ENCODE results near the gene TRAF3.

Gene TRAF3

GRCh38 chr14:102738373-102739189 is 38.7 kb upstream of the TRAF3 start:
- Histone ChIP-seq H3K4me1 (ENCODE audit: insufficient read depth, low read length) (no peaks in the 10 kb centered on the region), H3K36me3 (ENCODE audit: insufficient read depth, low read length) (peaks cover 6% of the 10 kb centered on the region; the same call in 1 of the 2 replicates), H3K9me3 (ENCODE audit: control insufficient read depth, insufficient read depth, low read length) (no peaks in the 10 kb centered on the region), H3K9ac (ENCODE audit: low read depth, low read length) (no peak overlapping the region)

- Histone ChIP-seq H3K9ac (ENCODE audit: low read depth, low read length) (no peak overlapping the region), H3K4me1 (ENCODE audit: insufficient read depth, low read length) (no peaks in the 10 kb centered on the region), H3K36me3 (ENCODE audit: insufficient read depth, low read length) (peaks cover 6% of the 10 kb centered on the region; the same call in 1 of the 2 replicates), H3K9me3 (ENCODE audit: control insufficient read depth, insufficient read depth, low read length) (no peaks in the 10 kb centered on the region)
Measured at GRCh38 chr14:102739190-102739469, 38.1 kb upstream of the TRAF3 start.

GRCh38 chr14:102746634-102747438 is 30.4 kb upstream of the TRAF3 start:
- Histone ChIP-seq H3K4me1 (ENCODE audit: insufficient read depth, low read length) (no peaks in the 10 kb centered on the region; the same call in 1 of the 2 replicates), H3K36me3 (ENCODE audit: insufficient read depth, low read length) (no peaks in the 10 kb centered on the region; the same call in 1 of the 2 replicates), H3K9me3 (ENCODE audit: control insufficient read depth, insufficient read depth, low read length) (no peaks in the 10 kb centered on the region), H3K9ac (ENCODE audit: low read depth, low read length) (no peak overlapping the region)

- no peaks in the 10 kb centered on the region; the same call in 1 of the 2 replicates for H3K36me3 ChIP-seq (ENCODE audit: insufficient read depth, low read length)
- no peaks in the 10 kb centered on the region for H3K9me3 ChIP-seq (ENCODE audit: control insufficient read depth, insufficient read depth, low read length)
- H3K4me1 ChIP-seq (ENCODE audit: insufficient read depth, low read length), result no peaks in the 10 kb centered on the region; the same call in 1 of the 2 replicates
- no peak overlapping the region for H3K9ac ChIP-seq (ENCODE audit: low read depth, low read length)
Measured at GRCh38 chr14:102748806-102749205, 28.4 kb upstream of the TRAF3 start.

- no peaks in the 10 kb centered on the region; the same call in 1 of the 2 replicates for H3K36me3 ChIP-seq (ENCODE audit: insufficient read depth, low read length)
- H3K9me3 ChIP-seq (ENCODE audit: control insufficient read depth, insufficient read depth, low read length), result no peaks in the 10 kb centered on the region
- no peak overlapping the region for H3K9ac ChIP-seq (ENCODE audit: low read depth, low read length)
- no peaks in the 10 kb centered on the region; the same call in 1 of the 2 replicates for H3K4me1 ChIP-seq (ENCODE audit: insufficient read depth, low read length)
Measured at GRCh38 chr14:102749393-102750305, 27.6 kb upstream of the TRAF3 start.

- Histone ChIP-seq H3K4me1 (ENCODE audit: insufficient read depth, low read length) (no peaks in the 10 kb centered on the region; the same call in 1 of the 2 replicates), H3K36me3 (ENCODE audit: insufficient read depth, low read length) (no peaks in the 10 kb centered on the region; the same call in 1 of the 2 replicates), H3K9ac (ENCODE audit: low read depth, low read length) (no peak overlapping the region)
Measured at GRCh38 chr14:102750376-102750775, 26.9 kb upstream of the TRAF3 start.

GRCh38 chr14:102751088-102751487 is 26.2 kb upstream of the TRAF3 start:
- H3K36me3 ChIP-seq (ENCODE audit: insufficient read depth, low read length), result no peaks in the 10 kb centered on the region
- no peak overlapping the region for H3K9ac ChIP-seq (ENCODE audit: low read depth, low read length)

More at GRCh38 chr14:102750376-102750775, 26.9 kb upstream of the TRAF3 start:
- no peaks in the 10 kb centered on the region for H3K9me3 ChIP-seq (ENCODE audit: control insufficient read depth, insufficient read depth, low read length)

GRCh38 chr14:102752239-102752847 is 24.9 kb upstream of the TRAF3 start:
- H3K9ac ChIP-seq (ENCODE audit: low read depth, low read length), result no peak overlapping the region
- no peaks in the 10 kb centered on the region for H3K36me3 ChIP-seq (ENCODE audit: insufficient read depth, low read length)
- no peaks in the 10 kb centered on the region; the same call in 1 of the 2 replicates for H3K4me1 ChIP-seq (ENCODE audit: insufficient read depth, low read length)

More at GRCh38 chr14:102751088-102751487, 26.2 kb upstream of the TRAF3 start:
- H3K4me1 ChIP-seq (ENCODE audit: insufficient read depth, low read length), result no peaks in the 10 kb centered on the region; the same call in 1 of the 2 replicates
- H3K9me3 ChIP-seq (ENCODE audit: control insufficient read depth, insufficient read depth, low read length), result no peaks in the 10 kb centered on the region

GRCh38 chr14:102754370-102755262 is 22.6 kb upstream of the TRAF3 start:
- Histone ChIP-seq H3K9ac (ENCODE audit: low read depth, low read length) (no peak overlapping the region), H3K9me3 (ENCODE audit: control insufficient read depth, insufficient read depth, low read length) (no peaks in the 10 kb centered on the region), H3K4me1 (ENCODE audit: insufficient read depth, low read length) (peaks cover 2% of the 10 kb centered on the region), H3K36me3 (ENCODE audit: insufficient read depth, low read length) (no peaks in the 10 kb centered on the region)

More at GRCh38 chr14:102752239-102752847, 24.9 kb upstream of the TRAF3 start:
- no peaks in the 10 kb centered on the region for H3K9me3 ChIP-seq (ENCODE audit: control insufficient read depth, insufficient read depth, low read length)

- Histone ChIP-seq H3K4me1 (ENCODE audit: insufficient read depth, low read length) (peaks cover 20% of the 10 kb centered on the region), H3K9me3 (ENCODE audit: control insufficient read depth, insufficient read depth, low read length) (no peaks in the 10 kb centered on the region), H3K9ac (ENCODE audit: low read depth, low read length) (no peak overlapping the region), H3K36me3 (ENCODE audit: insufficient read depth, low read length) (no peaks in the 10 kb centered on the region)
Measured at GRCh38 chr14:102757646-102758045, 19.6 kb upstream of the TRAF3 start.

GRCh38 chr14:102758087-102758486 is 19.2 kb upstream of the TRAF3 start:
- Histone ChIP-seq H3K4me1 (ENCODE audit: insufficient read depth, low read length) (peaks cover 20% of the 10 kb centered on the region), H3K9ac (ENCODE audit: low read depth, low read length) (no peak overlapping the region), H3K9me3 (ENCODE audit: control insufficient read depth, insufficient read depth, low read length) (no peaks in the 10 kb centered on the region), H3K36me3 (ENCODE audit: insufficient read depth, low read length) (no peaks in the 10 kb centered on the region)

- H3K4me1 ChIP-seq (ENCODE audit: insufficient read depth, low read length), result peaks cover 20% of the 10 kb centered on the region
- no peak overlapping the region for H3K9ac ChIP-seq (ENCODE audit: low read depth, low read length)
- no peaks in the 10 kb centered on the region for H3K36me3 ChIP-seq (ENCODE audit: insufficient read depth, low read length)
- no peaks in the 10 kb centered on the region for H3K9me3 ChIP-seq (ENCODE audit: control insufficient read depth, insufficient read depth, low read length)
Measured at GRCh38 chr14:102759456-102760187, 17.6 kb upstream of the TRAF3 start.
